Measurements from ENCODE around the gene ABCG2. TPM values are rescaled to one million over a fixed set of nuclear protein-coding genes. Genes with fewer than 3 reads are reported as not detected.

The ABCG2 gene
- total RNA-seq, 1 experiment from 2014 or later = 3.8 TPM

GRCh38 chr4:88162626-88163025 lies 4.2 kb upstream of the ABCG2 start:
- DNase-seq (ENCODE audit: low spot score) (no peak), ATAC-seq (no peak)
- Mint-ChIP-seq H3K27me3 (ENCODE audit: low read depth) (peaks cover 15% of the 10 kb centered on the region), H3K27ac (0 out of 2 replicates have a peak overlapping the region, but pooled peaks have one; percentile 21), H3K4me3 (no peak overlapping the region), H3K4me1 (peaks cover 27% of the 10 kb centered on the region), H3K9me3 (peaks cover 14% of the 10 kb centered on the region), H3K36me3 (peaks cover 10% of the 10 kb centered on the region)
- ChIA-PET POLR2A (no interaction called here), CTCF (no interaction called here)
- TF ChIP-seq MYBL2 (CRISPR knock-in tag; IDR thresholded peaks at IDR 0.05) (no peak), NFE2L1 (CRISPR knock-in tag; IDR thresholded peaks at IDR 0.05) (no peak), ATF3 (CRISPR knock-in tag; conservative IDR thresholded peaks at IDR 0.05) (no peak), ZNF263 (CRISPR knock-in tag; IDR thresholded peaks at IDR 0.05; ENCODE audit: low read depth) (no peak), EMX1 (CRISPR knock-in tag; IDR thresholded peaks at IDR 0.05) (no peak), ZSCAN18 (CRISPR knock-in tag; IDR thresholded peaks at IDR 0.05) (no peak), ESRRA (CRISPR knock-in tag; IDR thresholded peaks at IDR 0.05; ENCODE audit: borderline replicate concordance) (no peak), SMAD3 (CRISPR knock-in tag; IDR thresholded peaks at IDR 0.05; ENCODE audit: borderline replicate concordance) (no peak), ZNF138 (CRISPR knock-in tag; conservative IDR thresholded peaks at IDR 0.05) (no peak), FOXK1 (CRISPR knock-in tag; IDR thresholded peaks at IDR 0.05) (no peak), ATF1 (CRISPR knock-in tag; IDR thresholded peaks at IDR 0.05) (no peak), ZNF219 (CRISPR knock-in tag; IDR thresholded peaks at IDR 0.05; ENCODE audit: borderline replicate concordance) (no peak), ZNF423 (CRISPR knock-in tag; IDR thresholded peaks at IDR 0.05) (no peak), ZNF512 (CRISPR knock-in tag; IDR thresholded peaks at IDR 0.05; ENCODE audit: borderline replicate concordance) (no peak), MXD4 (CRISPR knock-in tag; IDR thresholded peaks at IDR 0.05; ENCODE audit: borderline replicate concordance) (no peak), SOX15 (CRISPR knock-in tag; IDR thresholded peaks at IDR 0.05) (no peak)
- TF ChIP-seq, protein P1, sequence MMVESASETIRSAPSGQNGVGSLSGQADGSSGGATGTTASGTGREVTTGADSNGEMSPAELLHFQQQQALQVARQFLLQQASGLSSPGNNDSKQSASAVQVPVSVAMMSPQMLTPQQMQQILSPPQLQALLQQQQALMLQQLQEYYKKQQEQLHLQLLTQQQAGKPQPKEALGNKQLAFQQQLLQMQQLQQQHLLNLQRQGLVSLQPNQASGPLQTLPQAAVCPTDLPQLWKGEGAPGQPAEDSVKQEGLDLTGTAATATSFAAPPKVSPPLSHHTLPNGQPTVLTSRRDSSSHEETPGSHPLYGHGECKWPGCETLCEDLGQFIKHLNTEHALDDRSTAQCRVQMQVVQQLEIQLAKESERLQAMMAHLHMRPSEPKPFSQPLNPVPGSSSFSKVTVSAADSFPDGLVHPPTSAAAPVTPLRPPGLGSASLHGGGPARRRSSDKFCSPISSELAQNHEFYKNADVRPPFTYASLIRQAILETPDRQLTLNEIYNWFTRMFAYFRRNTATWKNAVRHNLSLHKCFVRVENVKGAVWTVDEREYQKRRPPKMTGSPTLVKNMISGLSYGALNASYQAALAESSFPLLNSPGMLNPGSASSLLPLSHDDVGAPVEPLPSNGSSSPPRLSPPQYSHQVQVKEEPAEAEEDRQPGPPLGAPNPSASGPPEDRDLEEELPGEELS (CRISPR knock-in tag; IDR thresholded peaks at IDR 0.05) = no peak
- TF ChIP-seq, protein P2, sequence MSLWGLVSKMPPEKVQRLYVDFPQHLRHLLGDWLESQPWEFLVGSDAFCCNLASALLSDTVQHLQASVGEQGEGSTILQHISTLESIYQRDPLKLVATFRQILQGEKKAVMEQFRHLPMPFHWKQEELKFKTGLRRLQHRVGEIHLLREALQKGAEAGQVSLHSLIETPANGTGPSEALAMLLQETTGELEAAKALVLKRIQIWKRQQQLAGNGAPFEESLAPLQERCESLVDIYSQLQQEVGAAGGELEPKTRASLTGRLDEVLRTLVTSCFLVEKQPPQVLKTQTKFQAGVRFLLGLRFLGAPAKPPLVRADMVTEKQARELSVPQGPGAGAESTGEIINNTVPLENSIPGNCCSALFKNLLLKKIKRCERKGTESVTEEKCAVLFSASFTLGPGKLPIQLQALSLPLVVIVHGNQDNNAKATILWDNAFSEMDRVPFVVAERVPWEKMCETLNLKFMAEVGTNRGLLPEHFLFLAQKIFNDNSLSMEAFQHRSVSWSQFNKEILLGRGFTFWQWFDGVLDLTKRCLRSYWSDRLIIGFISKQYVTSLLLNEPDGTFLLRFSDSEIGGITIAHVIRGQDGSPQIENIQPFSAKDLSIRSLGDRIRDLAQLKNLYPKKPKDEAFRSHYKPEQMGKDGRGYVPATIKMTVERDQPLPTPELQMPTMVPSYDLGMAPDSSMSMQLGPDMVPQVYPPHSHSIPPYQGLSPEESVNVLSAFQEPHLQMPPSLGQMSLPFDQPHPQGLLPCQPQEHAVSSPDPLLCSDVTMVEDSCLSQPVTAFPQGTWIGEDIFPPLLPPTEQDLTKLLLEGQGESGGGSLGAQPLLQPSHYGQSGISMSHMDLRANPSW (CRISPR knock-in tag; conservative IDR thresholded peaks at IDR 0.05; ENCODE audit: low read depth) = no peak
- TF ChIP-seq, protein P3, sequence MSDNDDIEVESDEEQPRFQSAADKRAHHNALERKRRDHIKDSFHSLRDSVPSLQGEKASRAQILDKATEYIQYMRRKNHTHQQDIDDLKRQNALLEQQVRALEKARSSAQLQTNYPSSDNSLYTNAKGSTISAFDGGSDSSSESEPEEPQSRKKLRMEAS (CRISPR knock-in tag; IDR thresholded peaks at IDR 0.05) = no peak

Measured in WTC11 (cell line).